Left ventricle myocardium inferior (tissue), 1 donor: ENCODE results near the gene CEBPZ. TPM values are rescaled to one million over a fixed set of nuclear protein-coding genes. Genes with fewer than 3 reads are reported as not detected.

ENCODE experiments used
- DNase-seq: peaks from one replicate; pipeline ENCODE4 v3.0.0-alpha.2; 2020
- H3K27ac ChIP-seq: fragments of 200-600 bp; replicated peaks from 2 replicates; pipeline ENCODE4 v1.8.0; 2021
- H3K27me3 ChIP-seq: fragments of 200-600 bp; 2 replicates; pipeline ENCODE4 v1.8.0; 2021; ENCODE audit warnings: low read depth
- H3K36me3 ChIP-seq: fragments of 200-600 bp; 2 replicates; pipeline ENCODE4 v1.8.0; 2021
- H3K4me1 ChIP-seq: fragments of 200-600 bp; 2 replicates; pipeline ENCODE4 v1.8.0; 2021
- H3K4me3 ChIP-seq: fragments of 200-600 bp; 2 replicates; pipeline ENCODE4 v1.8.0; 2021; ENCODE audit warnings: mild to moderate bottlenecking, moderate library complexity
- H3K9me3 ChIP-seq: fragments of 200-600 bp; replicated peaks from 2 replicates; pipeline ENCODE4 v1.8.0; 2021
- intact Hi-C: fragments of 100-400 bp; cut with micrococcal nuclease; formaldehyde crosslinking; loops from one replicate; pipeline ENCODE4 v1.11.0; 2022
- long read RNA-seq: library from polyadenylated mRNA; unstranded; transcript quantifications from one replicate; pipeline ENCODE4 v2.0.0, GENCODE V29; 2021
- total RNA-seq: library from RNA; stranded (reverse); fragmentation: NEBNext Ultra II Directional; extraction: Animal tissue kit (Norgen Biotek cat#: 25700); gene quantifications from one replicate; pipeline ENCODE4 v1.2.1, GENCODE V29; 2021
- TF ChIP-seq, protein P1 (sequence below): fragments of 200-600 bp; IDR thresholded peaks from 2 replicates; pipeline ENCODE4 v1.8.0; 2021; ENCODE audit warnings: antibody characterized with exemption, mild to moderate bottlenecking, borderline replicate concordance
- donor health status: DM: no; HTN: yes; CAD: no; lungs with severe emphysema.

CEBPZ gene, protein sequence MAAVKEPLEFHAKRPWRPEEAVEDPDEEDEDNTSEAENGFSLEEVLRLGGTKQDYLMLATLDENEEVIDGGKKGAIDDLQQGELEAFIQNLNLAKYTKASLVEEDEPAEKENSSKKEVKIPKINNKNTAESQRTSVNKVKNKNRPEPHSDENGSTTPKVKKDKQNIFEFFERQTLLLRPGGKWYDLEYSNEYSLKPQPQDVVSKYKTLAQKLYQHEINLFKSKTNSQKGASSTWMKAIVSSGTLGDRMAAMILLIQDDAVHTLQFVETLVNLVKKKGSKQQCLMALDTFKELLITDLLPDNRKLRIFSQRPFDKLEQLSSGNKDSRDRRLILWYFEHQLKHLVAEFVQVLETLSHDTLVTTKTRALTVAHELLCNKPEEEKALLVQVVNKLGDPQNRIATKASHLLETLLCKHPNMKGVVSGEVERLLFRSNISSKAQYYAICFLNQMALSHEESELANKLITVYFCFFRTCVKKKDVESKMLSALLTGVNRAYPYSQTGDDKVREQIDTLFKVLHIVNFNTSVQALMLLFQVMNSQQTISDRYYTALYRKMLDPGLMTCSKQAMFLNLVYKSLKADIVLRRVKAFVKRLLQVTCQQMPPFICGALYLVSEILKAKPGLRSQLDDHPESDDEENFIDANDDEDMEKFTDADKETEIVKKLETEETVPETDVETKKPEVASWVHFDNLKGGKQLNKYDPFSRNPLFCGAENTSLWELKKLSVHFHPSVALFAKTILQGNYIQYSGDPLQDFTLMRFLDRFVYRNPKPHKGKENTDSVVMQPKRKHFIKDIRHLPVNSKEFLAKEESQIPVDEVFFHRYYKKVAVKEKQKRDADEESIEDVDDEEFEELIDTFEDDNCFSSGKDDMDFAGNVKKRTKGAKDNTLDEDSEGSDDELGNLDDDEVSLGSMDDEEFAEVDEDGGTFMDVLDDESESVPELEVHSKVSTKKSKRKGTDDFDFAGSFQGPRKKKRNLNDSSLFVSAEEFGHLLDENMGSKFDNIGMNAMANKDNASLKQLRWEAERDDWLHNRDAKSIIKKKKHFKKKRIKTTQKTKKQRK
- 25.3 TPM for total RNA-seq
- long read RNA-seq, transcript CEBPZ-201 (16 exons, 3,463 nt), result major isoform, 81 of 96 reads
- long read RNA-seq, partial matches to known transcripts, result 1 of 96 reads
- long read RNA-seq, other reads (novel, unspliced or antisense), result 14 of 96 reads

- H3K4me3 ChIP-seq, result peak within 1 kb of the TSS; percentile 92
- intact Hi-C loops, result no loop called here
- H3K9me3 ChIP-seq, result no peaks in the 10 kb centered on the region
- H3K27me3 ChIP-seq, result no peaks in the 10 kb centered on the region
- H3K36me3 ChIP-seq, result peaks cover 21% of the 10 kb centered on the region
- peak; percentile 89 for DNase-seq
- peaks cover 64% of the 10 kb centered on the region for H3K4me1 ChIP-seq
- peak within 1 kb of the TSS; percentile 94 for H3K27ac ChIP-seq
- TF ChIP-seq, protein P1, sequence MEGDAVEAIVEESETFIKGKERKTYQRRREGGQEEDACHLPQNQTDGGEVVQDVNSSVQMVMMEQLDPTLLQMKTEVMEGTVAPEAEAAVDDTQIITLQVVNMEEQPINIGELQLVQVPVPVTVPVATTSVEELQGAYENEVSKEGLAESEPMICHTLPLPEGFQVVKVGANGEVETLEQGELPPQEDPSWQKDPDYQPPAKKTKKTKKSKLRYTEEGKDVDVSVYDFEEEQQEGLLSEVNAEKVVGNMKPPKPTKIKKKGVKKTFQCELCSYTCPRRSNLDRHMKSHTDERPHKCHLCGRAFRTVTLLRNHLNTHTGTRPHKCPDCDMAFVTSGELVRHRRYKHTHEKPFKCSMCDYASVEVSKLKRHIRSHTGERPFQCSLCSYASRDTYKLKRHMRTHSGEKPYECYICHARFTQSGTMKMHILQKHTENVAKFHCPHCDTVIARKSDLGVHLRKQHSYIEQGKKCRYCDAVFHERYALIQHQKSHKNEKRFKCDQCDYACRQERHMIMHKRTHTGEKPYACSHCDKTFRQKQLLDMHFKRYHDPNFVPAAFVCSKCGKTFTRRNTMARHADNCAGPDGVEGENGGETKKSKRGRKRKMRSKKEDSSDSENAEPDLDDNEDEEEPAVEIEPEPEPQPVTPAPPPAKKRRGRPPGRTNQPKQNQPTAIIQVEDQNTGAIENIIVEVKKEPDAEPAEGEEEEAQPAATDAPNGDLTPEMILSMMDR, result peak; percentile 13
These were observed at the start of gene CEBPZ, which contains the start of gene NDUFAF7 for GRCh38 chr2:37231241-37232130. CEBPZ (minus strand) TSS chr2:37231596; CDS start chr2:37231567, 29 bp downstream. NDUFAF7 (plus strand) TSS chr2:37231658; CDS start chr2:37231706, 48 bp downstream.

GRCh38 chr2:37276291-37276690 lies 44.9 kb upstream of the CEBPZ start:
- TF ChIP-seq, protein P1, result no peak
- no peak overlapping the region for H3K4me3 ChIP-seq
- H3K36me3 ChIP-seq, result peaks cover 77% of the 10 kb centered on the region
- H3K27me3 ChIP-seq, result no peaks in the 10 kb centered on the region
- no peaks in the 10 kb centered on the region for H3K9me3 ChIP-seq
- DNase-seq, result no peak
- H3K4me1 ChIP-seq, result no peaks in the 10 kb centered on the region
- intact Hi-C loops, result no loop called here
- H3K27ac ChIP-seq, result no peak overlapping the region

DNA sequence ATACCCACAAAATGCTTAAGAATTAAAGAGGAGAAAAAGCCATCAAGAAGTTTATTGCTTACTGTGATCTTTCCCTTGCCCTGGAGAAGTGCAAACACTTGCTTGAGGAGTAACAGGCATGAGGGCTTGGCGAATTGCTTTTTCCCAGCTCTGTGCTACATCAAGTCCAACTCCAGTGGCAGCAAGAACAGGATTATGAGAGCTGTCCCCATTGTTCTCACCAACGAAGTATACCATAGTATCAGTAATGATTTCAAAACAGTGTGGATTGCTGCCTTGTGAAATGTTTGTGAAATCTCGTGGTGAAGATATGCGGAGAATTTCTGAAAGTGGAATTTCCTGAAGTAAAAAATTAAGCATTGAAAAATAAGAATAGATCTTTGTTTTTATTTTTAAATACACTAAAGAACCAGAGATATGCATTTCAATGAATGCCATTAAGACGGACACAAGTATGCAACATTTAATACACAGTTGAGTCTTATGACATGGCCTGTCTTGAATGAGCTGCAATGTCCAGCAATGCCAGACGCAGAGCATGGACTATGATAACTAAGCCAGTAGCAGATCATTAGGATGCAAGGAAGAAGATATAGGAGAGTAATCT lies 43.1 kb upstream of the CEBPZ start:
- intact Hi-C loops, result no loop called here
- TF ChIP-seq, protein P1, result no peak
- no peak overlapping the region for H3K4me3 ChIP-seq
- no peak for DNase-seq
- peaks cover 85% of the 10 kb centered on the region for H3K36me3 ChIP-seq
- no peak overlapping the region for H3K27ac ChIP-seq
- H3K27me3 ChIP-seq, result no peaks in the 10 kb centered on the region
- no peaks in the 10 kb centered on the region for H3K9me3 ChIP-seq
- no peaks in the 10 kb centered on the region for H3K4me1 ChIP-seq

DNA sequence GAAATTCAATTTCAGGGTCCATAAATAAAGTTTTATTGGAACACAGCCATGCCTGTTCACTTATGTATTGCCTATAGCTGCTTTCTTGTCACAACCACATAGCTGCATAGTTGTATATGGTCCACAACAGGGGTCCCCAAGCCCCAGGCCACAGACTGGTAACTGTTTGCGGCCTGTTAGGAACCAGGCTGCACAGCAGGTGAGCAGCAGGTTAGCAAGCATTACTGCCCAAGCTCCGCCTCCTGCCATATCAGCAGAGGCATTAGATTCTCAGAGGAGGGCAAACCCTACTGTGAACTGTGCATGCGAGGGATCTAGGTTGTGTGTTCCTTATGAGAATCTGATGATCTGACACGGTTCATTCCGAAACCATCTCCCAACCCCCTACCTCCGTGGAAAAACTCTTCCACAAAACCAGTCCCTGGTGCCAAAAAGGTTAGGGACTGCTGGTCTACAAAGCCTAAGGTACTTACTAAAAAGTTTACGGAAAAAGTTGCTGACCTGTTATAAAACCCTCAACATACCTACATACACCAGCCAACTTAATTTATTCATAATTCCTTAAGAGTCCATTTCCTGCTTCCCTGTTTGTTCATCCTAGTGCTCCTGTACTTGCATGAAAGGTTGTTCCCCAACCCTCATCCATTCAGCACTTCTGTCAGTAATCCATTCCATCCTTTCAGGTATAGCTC lies 40.1 kb upstream of the CEBPZ start:
- intact Hi-C loops, result no loop called here
- Histone ChIP-seq H3K4me3 (no peak overlapping the region), H3K27ac (no peak overlapping the region), H3K36me3 (peaks cover 87% of the 10 kb centered on the region), H3K4me1 (no peaks in the 10 kb centered on the region), H3K9me3 (no peaks in the 10 kb centered on the region), H3K27me3 (no peaks in the 10 kb centered on the region)
- DNase-seq, result no peak
- TF ChIP-seq, protein P1, result no peak
